K562 (cell line): ENCODE data around the gene RAB3C. TPM values are rescaled to one million over a fixed set of nuclear protein-coding genes. Genes with fewer than 3 reads are reported as not detected.

Experiments
- ATAC-seq: fragments of 200-7000 bp; cut with Tn5 transposase; 3 replicates; pipeline ENCODE4 v1.9.1; 2020; ENCODE audit warnings: moderate library complexity
- BruUV-seq: library from RNA; stranded (reverse); fragments of 400-500 nt; replicated peaks from 2 replicates; lab custom pipeline; 2021; lab: Mats Ljungman, UMichigan
- CTCF ChIA-PET: fragments of 300-600 bp; formaldehyde crosslinking; extraction: SDS; loops from one replicate; lab custom pipeline; 2021; ENCODE audit warnings: low intra/inter-chr PET ratio; lab: Yijun Ruan, JAX
- POLR2A ChIA-PET: fragments of 300-600, 350-650 bp; sonication (Branson Sonifier 250); formaldehyde crosslinking; extraction: SDS; loops from one replicate; lab custom pipeline; 2021; ENCODE audit warnings: antibody characterized with exemption, inconsistent platforms; lab: Yijun Ruan, JAX
- DNase-seq, 4 experiments: peaks; one replicate each; pipeline versions ENCODE4 v3.0.0 to v3.0.0-alpha.2; 2011 to 2018; ENCODE audit warnings: low spot score in 3 of 4, mixed read lengths in 3 of 4; ENCODE audit errors: extremely low read depth in 1 of 4
- FAIRE-seq: peaks from 2 replicates; lab custom pipeline; 2011; peaks lifted over from hg19 to GRCh38; lab: Jason Lieb, UNC
- H2AFZ ChIP-seq: 2 replicates; pipeline ENCODE4 v1.6.0; 2011; ENCODE audit warnings: low read depth, low read length, control low read depth, inconsistent platforms
- H3K27ac ChIP-seq: fragments of 200-600 bp; 3 replicates; pipeline ENCODE4 v1.8.0; 2011; ENCODE audit warnings: low read depth, mild to moderate bottlenecking, control low read depth, inconsistent platforms, low read length, moderate library complexity, mixed read lengths; ENCODE audit errors: extremely low read depth
- H3K27me3 ChIP-seq, 2 experiments: fragments of 300-600 bp in 1 of 2; 2 replicates in 1 of 2; 3 replicates in 1 of 2; pipeline versions ENCODE4 v1.6.0 to v1.8.0; 2011; ENCODE audit warnings: inconsistent platforms in 2 of 2, low read length in 2 of 2, mild to moderate bottlenecking in 1 of 2, mixed read lengths in 1 of 2, moderate library complexity in 1 of 2; ENCODE audit not compliant: control insufficient read depth in 2 of 2, insufficient read depth in 2 of 2
- H3K36me3 ChIP-seq: fragments of 300-600 bp; 3 replicates; pipeline ENCODE4 v1.8.0; 2011; ENCODE audit warnings: mild to moderate bottlenecking, low read length, inconsistent platforms; ENCODE audit not compliant: control insufficient read depth, insufficient read depth
- H3K4me1 ChIP-seq, 2 experiments: fragments of 200-600 bp in 1 of 2; replicated peaks in 1 of 2; 2 replicates in 1 of 2; 3 replicates in 1 of 2; pipeline versions ENCODE4 v1.5.1 to v1.8.0; 2011; ENCODE audit warnings: inconsistent platforms in 2 of 2, low read length in 2 of 2, mild to moderate bottlenecking in 1 of 2, mixed read lengths in 1 of 2, moderate library complexity in 1 of 2; ENCODE audit not compliant: control insufficient read depth in 2 of 2, insufficient read depth in 2 of 2
- H3K4me2 ChIP-seq: 2 replicates; pipeline ENCODE4 v1.6.1; 2011; ENCODE audit warnings: low read length, control low read depth, inconsistent platforms, mixed read lengths; ENCODE audit not compliant: insufficient read depth
- H3K4me3 ChIP-seq: fragments of 200-600 bp; sonication (generic), shearing (Covaris generic); 2 replicates; pipeline ENCODE4 v1.5.1; 2016; ENCODE audit warnings: control low read depth, inconsistent platforms
- H3K79me2 ChIP-seq: fragments of 200-600 bp; 3 replicates; pipeline ENCODE4 v1.8.0; 2011; ENCODE audit warnings: low read length, inconsistent platforms; ENCODE audit not compliant: control insufficient read depth, insufficient read depth
- H3K9ac ChIP-seq, 2 experiments: 2 replicates each; pipeline versions ENCODE4 v1.6.0 to v1.6.1; 2011; ENCODE audit warnings: low read depth in 2 of 2, low read length in 2 of 2, control low read depth in 1 of 2, inconsistent platforms in 1 of 2, mild to moderate bottlenecking in 1 of 2, mixed read lengths in 1 of 2; ENCODE audit not compliant: insufficient read depth in 1 of 2
- H3K9me1 ChIP-seq: one replicate; pipeline ENCODE4 v1.6.0; 2011; ENCODE audit warnings: inconsistent platforms, mild to moderate bottlenecking, low read length, moderate library complexity; ENCODE audit not compliant: control insufficient read depth, insufficient read depth
- H3K9me3 ChIP-seq: replicated peaks from 2 replicates; pipeline ENCODE4 v1.5.1; 2011; ENCODE audit warnings: low read depth, low read length, inconsistent platforms; ENCODE audit not compliant: control insufficient read depth, insufficient read depth
- H4K20me1 ChIP-seq: replicated peaks from 2 replicates; pipeline ENCODE4 v1.6.1; 2011; ENCODE audit warnings: low read length, inconsistent platforms, mixed read lengths; ENCODE audit not compliant: control insufficient read depth, insufficient read depth
- ETV5 ChIP-seq: sonication (generic); formaldehyde crosslinking; IDR thresholded peaks from 2 replicates; pipeline ENCODE4 v1.4.0; 2020; ENCODE audit warnings: low read depth, mild to moderate bottlenecking, missing genetic modification reagents
- GABPA ChIP-seq: fragments of 200-800 bp; sonication (Bioruptor generic); conservative IDR thresholded peaks from 2 replicates; pipeline ENCODE4 v1.6.1; 2016; ENCODE audit warnings: low read depth, missing genetic modification characterization, missing compliant biosample characterization
- KDM4B ChIP-seq, 2 experiments: fragments of 450-650 bp in 1 of 2; sonication (generic) in 1 of 2; IDR thresholded peaks; 2 replicates each; pipeline ENCODE4 v1.6.1; 2016 to 2017; ENCODE audit warnings: borderline replicate concordance in 2 of 2, antibody characterized with exemption in 1 of 2, low read depth in 1 of 2, mild to moderate bottlenecking in 1 of 2
- YBX1 ChIP-seq: fragments of 450-650 bp; IDR thresholded peaks from 2 replicates; pipeline ENCODE4 v1.7.1; 2016; ENCODE audit warnings: mild to moderate bottlenecking
- ZKSCAN1 ChIP-seq: fragments of 150-350 bp; IDR thresholded peaks from 2 replicates; pipeline ENCODE4 v1.6.1; 2016; ENCODE audit warnings: low read depth, low read length
- ZNF253 ChIP-seq: fragments of 250-450 bp; sonication (Bioruptor Pico); conservative IDR thresholded peaks from 2 replicates; pipeline ENCODE4 v1.6.1; 2021; ENCODE audit warnings: mild to moderate bottlenecking
- ZNF398 ChIP-seq: fragments of 250-450 bp; sonication (Bioruptor Pico); IDR thresholded peaks from 2 replicates; pipeline ENCODE4 v1.8.0; 2021; ENCODE audit warnings: moderate library complexity, mild to moderate bottlenecking, inconsistent platforms
- WGBS: fragments of 100-300 bp; shearing (Covaris generic); methylation state at CpG from one replicate; pipeline ENCODE4 v1.1.6; 2016; ENCODE audit warnings: low coverage, mixed read lengths; ENCODE audit not compliant: insufficient coverage; ENCODE audit errors: missing lambda C conversion rate; 5-methylcytosine and 5-hydroxymethylcytosine counted together
- in situ Hi-C: fragments of 300-500 bp; cut with MboI; formaldehyde crosslinking; loops from 4 replicates; pipeline ENCODE4 v1.15.0; 2018; ENCODE audit warnings: inconsistent platforms, mixed read lengths
- intact Hi-C: fragments of 100-400 bp; cut with micrococcal nuclease; formaldehyde crosslinking; loops from 2 replicates; pipeline ENCODE4 v1.14.2; 2022
- polyA plus RNA-seq, 8 experiments: library from polyadenylated mRNA; depleted of rRNA in 4 of 8; stranded (reverse) in 5 of 8; unstranded in 3 of 8; fragments of >200 nt; fragmentation: Nextera tagmentation in 2 of 8; fragmentation: Illumina TruSeq in 1 of 8; extraction: Ambion mirVana in 2 of 8; extraction: Trizol in 1 of 8; gene quantifications; 2 replicates each; pipeline versions ENCODE4 v1.2.1 to v1.2.3, GENCODE V29; 2011 to 2014; ENCODE audit warnings: inconsistent platforms in 1 of 8, missing spikeins in 1 of 8
- total RNA-seq, 7 experiments: library from RNA; depleted of rRNA in 6 of 7; stranded (reverse); fragments of >200 nt in 6 of 7; fragmentation: Illumina TruSeq in 2 of 7; extraction: Trizol in 2 of 7; gene quantifications; 2 replicates each; pipeline versions ENCODE4 v1.2.1 to v1.2.3, GENCODE V29; 2011 to 2021; ENCODE audit warnings: low replicate concordance in 1 of 7

Gene RAB3C
- total and polyA plus RNA-seq, 9 of the 15 experiments (the other 6 are each of a cell fraction or from before 2014, with no cell fraction given) = not detected

- Histone ChIP-seq H3K36me3 (no peaks in the 10 kb centered on the region), H3K4me1 (no peaks in the 10 kb centered on the region), H3K9ac (no peak overlapping the region), H3K27ac (no peak overlapping the region), H3K4me2 (no peak overlapping the region), H3K4me3 (no peak overlapping the region), H3K9me1 (no peaks in the 10 kb centered on the region), H2AFZ (no peak overlapping the region), H3K79me2 (no peaks in the 10 kb centered on the region), H3K9me3 (no peaks in the 10 kb centered on the region), H3K27me3 (no peaks in the 10 kb centered on the region), H4K20me1 (no peaks in the 10 kb centered on the region)
- ATAC-seq (no peak), FAIRE-seq (no peak), DNase-seq (no peak)
- 0% methylated on average over 1 of the region's 1 CpG for WGBS
- in situ Hi-C loops (no loop called here), intact Hi-C loops (no loop called here)
- ChIA-PET POLR2A (no interaction called here), CTCF (no interaction called here)
- no TSS peak for BruUV-seq
- no peak for TF ChIP-seq ZKSCAN1
- TF ChIP-seq ZNF253 (CRISPR knock-in tag) = no peak
- no peak for TF ChIP-seq YBX1
- no peak for TF ChIP-seq KDM4B (IDR thresholded peaks at IDR 0.05; ENCODE audit: borderline replicate concordance in 2 of 2, low read depth in 1 of 2)
- no peak for TF ChIP-seq ETV5
- no peak for TF ChIP-seq GABPA (tag)
Measured at GRCh38 chr5:58542709-58543108, 40.2 kb upstream of the RAB3C start.

GRCh38 chr5:58543723-58544122, 39.2 kb upstream of the RAB3C start:
- Histone ChIP-seq H2AFZ (no peak overlapping the region), H3K27ac (no peak overlapping the region), H3K27me3 (no peaks in the 10 kb centered on the region), H3K79me2 (no peaks in the 10 kb centered on the region), H3K4me1 (no peaks in the 10 kb centered on the region), H3K4me2 (no peak overlapping the region), H4K20me1 (no peaks in the 10 kb centered on the region), H3K36me3 (no peaks in the 10 kb centered on the region), H3K9me3 (no peaks in the 10 kb centered on the region), H3K4me3 (no peak overlapping the region), H3K9me1 (no peaks in the 10 kb centered on the region), H3K9ac (no peak overlapping the region)
- no peak for TF ChIP-seq ZNF398 (CRISPR knock-in tag)
- CTCF ChIA-PET = no interaction called here
- POLR2A ChIA-PET = no interaction called here
- DNase-seq (no peak), ATAC-seq (no peak), FAIRE-seq (no peak)
- in situ Hi-C loops = no loop called here
- no TSS peak for BruUV-seq
- intact Hi-C loops = no loop called here
- 0% methylated on average over 2 of the region's 2 CpGs for WGBS
